ENCODE measurements around the gene FMR1NB. TPM values are rescaled to one million over a fixed set of nuclear protein-coding genes. Genes with fewer than 3 reads are reported as not detected.

FMR1NB gene
- total and polyA plus RNA-seq, 2 of the 4 experiments (the other 2 are of a cell fraction), result not detected

DNA sequence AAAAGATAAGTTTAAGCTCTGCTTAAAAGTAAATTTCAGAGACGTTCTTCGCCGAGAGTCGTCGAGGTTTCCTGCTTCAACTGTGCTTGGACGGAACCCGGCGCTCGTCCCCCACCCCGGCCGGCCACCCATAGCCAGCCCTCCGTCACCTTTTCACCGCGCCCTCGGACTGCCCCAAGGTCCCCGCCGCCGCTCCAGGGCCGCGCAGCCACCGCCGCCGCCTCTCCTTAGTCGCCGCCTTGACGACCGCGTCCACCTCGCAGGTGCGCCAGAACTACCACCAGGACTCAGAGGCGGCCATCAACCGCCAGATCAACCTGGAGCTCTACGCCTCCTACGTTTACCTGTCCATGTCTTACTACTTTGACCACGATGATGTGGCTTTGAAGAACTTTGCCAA is 70.8 kb downstream of the FMR1NB start:
- Histone ChIP-seq H3K9ac (ENCODE audit: low read depth, low read length) (no peak overlapping the region), H4K91ac (ENCODE audit: insufficient read depth, low read depth, low read length) (no peak overlapping the region), H3K18ac (ENCODE audit: low read depth, low read length) (no peak overlapping the region), H3K56ac (ENCODE audit: extremely low read depth, insufficient read depth, low read length) (no peak overlapping the region), H3K9me3 (ENCODE audit: control insufficient read depth, insufficient read depth, low read length) (no peaks in the 10 kb centered on the region), H2BK15ac (ENCODE audit: low read depth, low read length) (no peak overlapping the region), H3K27ac (ENCODE audit: insufficient read depth, low read length) (no peak overlapping the region), H3K4me3 (ENCODE audit: insufficient read depth, low read depth, low read length) (no peak overlapping the region), H4K20me1 (ENCODE audit: insufficient read depth, low read length) (no peaks in the 10 kb centered on the region), H3K4me1 (ENCODE audit: control insufficient read depth, insufficient read depth, low read length) (no peaks in the 10 kb centered on the region), H3K4ac (ENCODE audit: low read depth, low read length) (no peak overlapping the region), H3K79me1 (ENCODE audit: low read depth in 1 of 2, low read length in 2 of 2) (no peaks in the 10 kb centered on the region), H2BK5ac (ENCODE audit: low read depth, low read length, poor library complexity, severe bottlenecking) (no peak overlapping the region), H3K9me1 (ENCODE audit: insufficient read depth, low read length) (no peaks in the 10 kb centered on the region), H2BK20ac (ENCODE audit: low read depth, low read length) (no peak overlapping the region), H2AK5ac (ENCODE audit: low read depth, low read length) (no peak overlapping the region), H3K23ac (ENCODE audit: low read depth, low read length) (no peak overlapping the region), H3K4me2 (ENCODE audit: low read depth, low read length) (no peak overlapping the region), H2BK120ac (ENCODE audit: low read depth, low read length) (no peak overlapping the region), H2AFZ (replicated peaks; ENCODE audit: low read length, poor library complexity) (no peak overlapping the region), H3K27me3 (ENCODE audit: control insufficient read depth, insufficient read depth, low read length) (no peaks in the 10 kb centered on the region), H3K14ac (replicated peaks; ENCODE audit: low read depth, low read length) (no peak overlapping the region), H3K36me3 (ENCODE audit: control insufficient read depth, insufficient read depth, low read length) (no peaks in the 10 kb centered on the region), H4K8ac (ENCODE audit: low read depth in 2 of 2, low read length in 2 of 2) (no peak overlapping the region), H2AK9ac (replicated peaks; ENCODE audit: low read depth, low read length, poor library complexity) (no peak overlapping the region), H4K5ac (ENCODE audit: low read depth, low read length) (no peak overlapping the region)
- intact Hi-C loops (cut with micrococcal nuclease) (no loop called here), in situ Hi-C loops (cut with MboI; ENCODE audit: low sequenced_read_pairs) (no loop called here), dilution Hi-C loops (cut with HindIII; ENCODE audit: low sequenced_read_pairs, unreplicated experiment) (no loop called here)
- 60% methylated on average over 12 of the region's 35 CpGs; no CpG with 5 or more reads in 1 of the 2 experiments for WGBS, 2 experiments (ENCODE audit: extremely low coverage in 2 of 2, insufficient read length in 1 of 2)
- ChIA-PET CTCF (no interaction called here), POLR2A (ENCODE audit: unreplicated experiment) (no interaction called here)
- TF ChIP-seq MXI1 (IDR thresholded peaks at IDR 0.05; ENCODE audit: borderline replicate concordance, low read depth, low read length), result no peak
- TF ChIP-seq RFX5 (IDR thresholded peaks at IDR 0.05; ENCODE audit: low read depth, low read length), result no peak
- TF ChIP-seq, protein P1, sequence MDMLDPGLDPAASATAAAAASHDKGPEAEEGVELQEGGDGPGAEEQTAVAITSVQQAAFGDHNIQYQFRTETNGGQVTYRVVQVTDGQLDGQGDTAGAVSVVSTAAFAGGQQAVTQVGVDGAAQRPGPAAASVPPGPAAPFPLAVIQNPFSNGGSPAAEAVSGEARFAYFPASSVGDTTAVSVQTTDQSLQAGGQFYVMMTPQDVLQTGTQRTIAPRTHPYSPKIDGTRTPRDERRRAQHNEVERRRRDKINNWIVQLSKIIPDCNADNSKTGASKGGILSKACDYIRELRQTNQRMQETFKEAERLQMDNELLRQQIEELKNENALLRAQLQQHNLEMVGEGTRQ (IDR thresholded peaks at IDR 0.05; ENCODE audit: low read depth, low read length), result no peak
- TF ChIP-seq POLR2A (IDR thresholded peaks at IDR 0.05; ENCODE audit: low read depth, low read length), result no peak
- TF ChIP-seq MAZ (IDR thresholded peaks at IDR 0.05; ENCODE audit: borderline replicate concordance, low read depth, low read length), result no peak
- TF ChIP-seq, protein P2, sequence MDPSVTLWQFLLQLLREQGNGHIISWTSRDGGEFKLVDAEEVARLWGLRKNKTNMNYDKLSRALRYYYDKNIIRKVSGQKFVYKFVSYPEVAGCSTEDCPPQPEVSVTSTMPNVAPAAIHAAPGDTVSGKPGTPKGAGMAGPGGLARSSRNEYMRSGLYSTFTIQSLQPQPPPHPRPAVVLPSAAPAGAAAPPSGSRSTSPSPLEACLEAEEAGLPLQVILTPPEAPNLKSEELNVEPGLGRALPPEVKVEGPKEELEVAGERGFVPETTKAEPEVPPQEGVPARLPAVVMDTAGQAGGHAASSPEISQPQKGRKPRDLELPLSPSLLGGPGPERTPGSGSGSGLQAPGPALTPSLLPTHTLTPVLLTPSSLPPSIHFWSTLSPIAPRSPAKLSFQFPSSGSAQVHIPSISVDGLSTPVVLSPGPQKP (IDR thresholded peaks at IDR 0.05; ENCODE audit: borderline replicate concordance, low read depth, low read length), result no peak
- TF ChIP-seq, protein P3, sequence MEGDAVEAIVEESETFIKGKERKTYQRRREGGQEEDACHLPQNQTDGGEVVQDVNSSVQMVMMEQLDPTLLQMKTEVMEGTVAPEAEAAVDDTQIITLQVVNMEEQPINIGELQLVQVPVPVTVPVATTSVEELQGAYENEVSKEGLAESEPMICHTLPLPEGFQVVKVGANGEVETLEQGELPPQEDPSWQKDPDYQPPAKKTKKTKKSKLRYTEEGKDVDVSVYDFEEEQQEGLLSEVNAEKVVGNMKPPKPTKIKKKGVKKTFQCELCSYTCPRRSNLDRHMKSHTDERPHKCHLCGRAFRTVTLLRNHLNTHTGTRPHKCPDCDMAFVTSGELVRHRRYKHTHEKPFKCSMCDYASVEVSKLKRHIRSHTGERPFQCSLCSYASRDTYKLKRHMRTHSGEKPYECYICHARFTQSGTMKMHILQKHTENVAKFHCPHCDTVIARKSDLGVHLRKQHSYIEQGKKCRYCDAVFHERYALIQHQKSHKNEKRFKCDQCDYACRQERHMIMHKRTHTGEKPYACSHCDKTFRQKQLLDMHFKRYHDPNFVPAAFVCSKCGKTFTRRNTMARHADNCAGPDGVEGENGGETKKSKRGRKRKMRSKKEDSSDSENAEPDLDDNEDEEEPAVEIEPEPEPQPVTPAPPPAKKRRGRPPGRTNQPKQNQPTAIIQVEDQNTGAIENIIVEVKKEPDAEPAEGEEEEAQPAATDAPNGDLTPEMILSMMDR (conservative IDR thresholded peaks at IDR 0.05; ENCODE audit: low read depth, low read length), result no peak
- no peak for TF ChIP-seq NFE2L2 (IDR thresholded peaks at IDR 0.05; ENCODE audit: low read depth, low read length)
- TF ChIP-seq MAFK (IDR thresholded peaks at IDR 0.05; ENCODE audit: low read depth, low read length), result no peak
- no peak for TF ChIP-seq FOS (IDR thresholded peaks at IDR 0.05; ENCODE audit: low read depth, low read length)
- TF ChIP-seq CEBPB (IDR thresholded peaks at IDR 0.05; ENCODE audit: low read depth, low read length), result no peak
- TF ChIP-seq RCOR1 (IDR thresholded peaks at IDR 0.05; ENCODE audit: insufficient replicate concordance, low read length), result no peak
- no peak for TF ChIP-seq BHLHE40 (IDR thresholded peaks at IDR 0.05; ENCODE audit: low read depth, low read length)
- no peak for TF ChIP-seq RAD21 (IDR thresholded peaks at IDR 0.05; ENCODE audit: low read length)
- no peak for TF ChIP-seq CHD1 (IDR thresholded peaks at IDR 0.05; ENCODE audit: low read depth, low read length)
- no TSS peak for BruUV-seq (replicated peaks)
- no peak for DNase-seq
- no peak for ATAC-seq (ENCODE audit: low read depth)

Data from IMR-90 (cell line).